ENCODE data around the gene SH3BP1.

- TF ChIP-seq, protein P1, sequence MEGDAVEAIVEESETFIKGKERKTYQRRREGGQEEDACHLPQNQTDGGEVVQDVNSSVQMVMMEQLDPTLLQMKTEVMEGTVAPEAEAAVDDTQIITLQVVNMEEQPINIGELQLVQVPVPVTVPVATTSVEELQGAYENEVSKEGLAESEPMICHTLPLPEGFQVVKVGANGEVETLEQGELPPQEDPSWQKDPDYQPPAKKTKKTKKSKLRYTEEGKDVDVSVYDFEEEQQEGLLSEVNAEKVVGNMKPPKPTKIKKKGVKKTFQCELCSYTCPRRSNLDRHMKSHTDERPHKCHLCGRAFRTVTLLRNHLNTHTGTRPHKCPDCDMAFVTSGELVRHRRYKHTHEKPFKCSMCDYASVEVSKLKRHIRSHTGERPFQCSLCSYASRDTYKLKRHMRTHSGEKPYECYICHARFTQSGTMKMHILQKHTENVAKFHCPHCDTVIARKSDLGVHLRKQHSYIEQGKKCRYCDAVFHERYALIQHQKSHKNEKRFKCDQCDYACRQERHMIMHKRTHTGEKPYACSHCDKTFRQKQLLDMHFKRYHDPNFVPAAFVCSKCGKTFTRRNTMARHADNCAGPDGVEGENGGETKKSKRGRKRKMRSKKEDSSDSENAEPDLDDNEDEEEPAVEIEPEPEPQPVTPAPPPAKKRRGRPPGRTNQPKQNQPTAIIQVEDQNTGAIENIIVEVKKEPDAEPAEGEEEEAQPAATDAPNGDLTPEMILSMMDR (IDR thresholded peaks at IDR 0.05; ENCODE audit: insufficient read depth, low read length, poor library complexity, severe bottlenecking), result peak; percentile 75
- TF ChIP-seq EZH2phosphoT487 (conservative IDR thresholded peaks at IDR 0.05; ENCODE audit: low read length), result no peak
Measured at GRCh38 chr22:37681556-37682049, 42.1 kb downstream of the SH3BP1 start.
